Measurements from ENCODE around the gene IP6K2. TPM values are rescaled to one million over a fixed set of nuclear protein-coding genes. Genes with fewer than 3 reads are reported as not detected.

IP6K2 gene
- total and polyA plus RNA-seq, 2 of the 8 experiments (the other 6 are each of a cell fraction or from before 2014, with no cell fraction given) = 95.8 to 144 TPM

- TF ChIP-seq, protein P1, sequence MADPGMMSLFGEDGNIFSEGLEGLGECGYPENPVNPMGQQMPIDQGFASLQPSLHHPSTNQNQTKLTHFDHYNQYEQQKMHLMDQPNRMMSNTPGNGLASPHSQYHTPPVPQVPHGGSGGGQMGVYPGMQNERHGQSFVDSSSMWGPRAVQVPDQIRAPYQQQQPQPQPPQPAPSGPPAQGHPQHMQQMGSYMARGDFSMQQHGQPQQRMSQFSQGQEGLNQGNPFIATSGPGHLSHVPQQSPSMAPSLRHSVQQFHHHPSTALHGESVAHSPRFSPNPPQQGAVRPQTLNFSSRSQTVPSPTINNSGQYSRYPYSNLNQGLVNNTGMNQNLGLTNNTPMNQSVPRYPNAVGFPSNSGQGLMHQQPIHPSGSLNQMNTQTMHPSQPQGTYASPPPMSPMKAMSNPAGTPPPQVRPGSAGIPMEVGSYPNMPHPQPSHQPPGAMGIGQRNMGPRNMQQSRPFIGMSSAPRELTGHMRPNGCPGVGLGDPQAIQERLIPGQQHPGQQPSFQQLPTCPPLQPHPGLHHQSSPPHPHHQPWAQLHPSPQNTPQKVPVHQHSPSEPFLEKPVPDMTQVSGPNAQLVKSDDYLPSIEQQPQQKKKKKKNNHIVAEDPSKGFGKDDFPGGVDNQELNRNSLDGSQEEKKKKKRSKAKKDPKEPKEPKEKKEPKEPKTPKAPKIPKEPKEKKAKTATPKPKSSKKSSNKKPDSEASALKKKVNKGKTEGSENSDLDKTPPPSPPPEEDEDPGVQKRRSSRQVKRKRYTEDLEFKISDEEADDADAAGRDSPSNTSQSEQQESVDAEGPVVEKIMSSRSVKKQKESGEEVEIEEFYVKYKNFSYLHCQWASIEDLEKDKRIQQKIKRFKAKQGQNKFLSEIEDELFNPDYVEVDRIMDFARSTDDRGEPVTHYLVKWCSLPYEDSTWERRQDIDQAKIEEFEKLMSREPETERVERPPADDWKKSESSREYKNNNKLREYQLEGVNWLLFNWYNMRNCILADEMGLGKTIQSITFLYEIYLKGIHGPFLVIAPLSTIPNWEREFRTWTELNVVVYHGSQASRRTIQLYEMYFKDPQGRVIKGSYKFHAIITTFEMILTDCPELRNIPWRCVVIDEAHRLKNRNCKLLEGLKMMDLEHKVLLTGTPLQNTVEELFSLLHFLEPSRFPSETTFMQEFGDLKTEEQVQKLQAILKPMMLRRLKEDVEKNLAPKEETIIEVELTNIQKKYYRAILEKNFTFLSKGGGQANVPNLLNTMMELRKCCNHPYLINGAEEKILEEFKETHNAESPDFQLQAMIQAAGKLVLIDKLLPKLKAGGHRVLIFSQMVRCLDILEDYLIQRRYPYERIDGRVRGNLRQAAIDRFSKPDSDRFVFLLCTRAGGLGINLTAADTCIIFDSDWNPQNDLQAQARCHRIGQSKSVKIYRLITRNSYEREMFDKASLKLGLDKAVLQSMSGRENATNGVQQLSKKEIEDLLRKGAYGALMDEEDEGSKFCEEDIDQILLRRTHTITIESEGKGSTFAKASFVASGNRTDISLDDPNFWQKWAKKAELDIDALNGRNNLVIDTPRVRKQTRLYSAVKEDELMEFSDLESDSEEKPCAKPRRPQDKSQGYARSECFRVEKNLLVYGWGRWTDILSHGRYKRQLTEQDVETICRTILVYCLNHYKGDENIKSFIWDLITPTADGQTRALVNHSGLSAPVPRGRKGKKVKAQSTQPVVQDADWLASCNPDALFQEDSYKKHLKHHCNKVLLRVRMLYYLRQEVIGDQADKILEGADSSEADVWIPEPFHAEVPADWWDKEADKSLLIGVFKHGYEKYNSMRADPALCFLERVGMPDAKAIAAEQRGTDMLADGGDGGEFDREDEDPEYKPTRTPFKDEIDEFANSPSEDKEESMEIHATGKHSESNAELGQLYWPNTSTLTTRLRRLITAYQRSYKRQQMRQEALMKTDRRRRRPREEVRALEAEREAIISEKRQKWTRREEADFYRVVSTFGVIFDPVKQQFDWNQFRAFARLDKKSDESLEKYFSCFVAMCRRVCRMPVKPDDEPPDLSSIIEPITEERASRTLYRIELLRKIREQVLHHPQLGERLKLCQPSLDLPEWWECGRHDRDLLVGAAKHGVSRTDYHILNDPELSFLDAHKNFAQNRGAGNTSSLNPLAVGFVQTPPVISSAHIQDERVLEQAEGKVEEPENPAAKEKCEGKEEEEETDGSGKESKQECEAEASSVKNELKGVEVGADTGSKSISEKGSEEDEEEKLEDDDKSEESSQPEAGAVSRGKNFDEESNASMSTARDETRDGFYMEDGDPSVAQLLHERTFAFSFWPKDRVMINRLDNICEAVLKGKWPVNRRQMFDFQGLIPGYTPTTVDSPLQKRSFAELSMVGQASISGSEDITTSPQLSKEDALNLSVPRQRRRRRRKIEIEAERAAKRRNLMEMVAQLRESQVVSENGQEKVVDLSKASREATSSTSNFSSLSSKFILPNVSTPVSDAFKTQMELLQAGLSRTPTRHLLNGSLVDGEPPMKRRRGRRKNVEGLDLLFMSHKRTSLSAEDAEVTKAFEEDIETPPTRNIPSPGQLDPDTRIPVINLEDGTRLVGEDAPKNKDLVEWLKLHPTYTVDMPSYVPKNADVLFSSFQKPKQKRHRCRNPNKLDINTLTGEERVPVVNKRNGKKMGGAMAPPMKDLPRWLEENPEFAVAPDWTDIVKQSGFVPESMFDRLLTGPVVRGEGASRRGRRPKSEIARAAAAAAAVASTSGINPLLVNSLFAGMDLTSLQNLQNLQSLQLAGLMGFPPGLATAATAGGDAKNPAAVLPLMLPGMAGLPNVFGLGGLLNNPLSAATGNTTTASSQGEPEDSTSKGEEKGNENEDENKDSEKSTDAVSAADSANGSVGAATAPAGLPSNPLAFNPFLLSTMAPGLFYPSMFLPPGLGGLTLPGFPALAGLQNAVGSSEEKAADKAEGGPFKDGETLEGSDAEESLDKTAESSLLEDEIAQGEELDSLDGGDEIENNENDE (IDR thresholded peaks at IDR 0.05; ENCODE audit: insufficient replicate concordance, low read length) = no peak
- no peak for TF ChIP-seq NRF1 (IDR thresholded peaks at IDR 0.05; ENCODE audit: low read depth, low read length)
Measured at GRCh38 chr3:48750856-48751255, 33.8 kb upstream of the IP6K2 start (continued).
